H1 (cell line): ENCODE data around the gene DMRT1. TPM values are rescaled to one million over a fixed set of nuclear protein-coding genes. Genes with fewer than 3 reads are reported as not detected.

ENCODE experiments used
- ASH2L ChIP-seq: fragments of 200-600, 300-600 bp; sonication (generic); IDR thresholded peaks from one replicate; pipeline ENCODE4 v1.7.1; 2017; ENCODE audit warnings: low read length
- CHD1 ChIP-seq: IDR thresholded peaks from 2 replicates; pipeline ENCODE4 v1.6.1; 2012; ENCODE audit warnings: low read depth, low read length, improper control_type of control experiment
- CHD2 ChIP-seq: IDR thresholded peaks from 2 replicates; pipeline ENCODE4 v1.6.1; 2012; ENCODE audit warnings: low read length, improper control_type of control experiment
- CHD7 ChIP-seq: fragments of 300-600 bp; sonication (generic); IDR thresholded peaks from 2 replicates; pipeline ENCODE4 v1.7.1; 2012; ENCODE audit warnings: low read length, moderate library complexity, mild to moderate bottlenecking, inconsistent platforms; ENCODE audit not compliant: insufficient replicate concordance
- EGR1 ChIP-seq: IDR thresholded peaks from 2 replicates; pipeline ENCODE4 v1.6.1; 2011; ENCODE audit warnings: low read depth, low read length, borderline replicate concordance
- PHF8 ChIP-seq: fragments of 200-600 bp; sonication (generic); conservative IDR thresholded peaks from 2 replicates; pipeline ENCODE4 v1.7.1; 2012; ENCODE audit warnings: low read depth, mild to moderate bottlenecking, inconsistent platforms, low read length, moderate library complexity
- POLR2A ChIP-seq, 2 experiments: IDR thresholded peaks; 1 replicate in 1 of 2; 2 replicates in 1 of 2; pipeline ENCODE4 v1.6.1; 2011; ENCODE audit warnings: low read depth in 2 of 2, low read length in 2 of 2, mild to moderate bottlenecking in 2 of 2; ENCODE audit errors: control extremely low read depth in 1 of 2
- POLR2AphosphoS5 ChIP-seq: IDR thresholded peaks from 2 replicates; pipeline ENCODE4 v1.6.1; 2011; ENCODE audit warnings: low read depth, low read length
- SAP30 ChIP-seq: fragments of 300-600 bp; sonication (generic); IDR thresholded peaks from 2 replicates; pipeline ENCODE4 v1.7.1; 2012; ENCODE audit warnings: low read length, moderate library complexity, mild to moderate bottlenecking, inconsistent platforms; ENCODE audit not compliant: insufficient read depth, insufficient replicate concordance
- SIRT6 ChIP-seq: IDR thresholded peaks from one replicate; pipeline ENCODE4 v1.7.1; 2012; ENCODE audit warnings: low read length, inconsistent platforms
- SP2 ChIP-seq: IDR thresholded peaks from 2 replicates; pipeline ENCODE4 v1.6.1; 2012; ENCODE audit warnings: mild to moderate bottlenecking, low read length, inconsistent platforms
- polyA plus RNA-seq, 7 experiments: library from polyadenylated mRNA; depleted of rRNA in 3 of 7; stranded (reverse) in 5 of 7; unstranded in 2 of 7; fragments of >200 nt in 5 of 7; fragments of 200-250 nt in 2 of 7; gene quantifications; 1 replicate in 5 of 7; 2 replicates in 1 of 7; 4 replicates in 1 of 7; pipeline versions ENCODE4 v1.2.1 to v1.2.3, GENCODE V29; 2011 to 2013; ENCODE audit warnings: missing spikeins in 2 of 7, mixed read lengths in 2 of 7
- total RNA-seq: library from RNA; stranded (reverse); fragmentation: NEBNext Ultra II Directional; extraction: Animal tissue kit (Norgen Biotek cat#: 25700); gene quantifications from 2 replicates; pipeline ENCODE4 v1.2.1, GENCODE V29; 2021
- TF ChIP-seq, protein P1 (sequence below): IDR thresholded peaks from 2 replicates; pipeline ENCODE4 v1.6.1; 2012; ENCODE audit warnings: low read length, inconsistent platforms

Gene DMRT1
- total and polyA plus RNA-seq, 2 of the 8 experiments (the other 6 are each of a cell fraction or from before 2014, with no cell fraction given) = 0.15 TPM; not detected in 1

GRCh38 chr9:962023-962422 is 120.5 kb downstream of the DMRT1 start (continued):
- TF ChIP-seq CHD7 (no peak), SP2 (no peak), PHF8 (no peak), CHD1 (no peak), SIRT6 (no peak), SAP30 (no peak), CHD2 (no peak), ASH2L (no peak), POLR2A (IDR thresholded peaks at IDR 0.05; ENCODE audit: control extremely low read depth in 1 of 2, low read depth in 2 of 2, low read length in 2 of 2) (no peak), POLR2AphosphoS5 (no peak), EGR1 (no peak)
- TF ChIP-seq, protein P1, sequence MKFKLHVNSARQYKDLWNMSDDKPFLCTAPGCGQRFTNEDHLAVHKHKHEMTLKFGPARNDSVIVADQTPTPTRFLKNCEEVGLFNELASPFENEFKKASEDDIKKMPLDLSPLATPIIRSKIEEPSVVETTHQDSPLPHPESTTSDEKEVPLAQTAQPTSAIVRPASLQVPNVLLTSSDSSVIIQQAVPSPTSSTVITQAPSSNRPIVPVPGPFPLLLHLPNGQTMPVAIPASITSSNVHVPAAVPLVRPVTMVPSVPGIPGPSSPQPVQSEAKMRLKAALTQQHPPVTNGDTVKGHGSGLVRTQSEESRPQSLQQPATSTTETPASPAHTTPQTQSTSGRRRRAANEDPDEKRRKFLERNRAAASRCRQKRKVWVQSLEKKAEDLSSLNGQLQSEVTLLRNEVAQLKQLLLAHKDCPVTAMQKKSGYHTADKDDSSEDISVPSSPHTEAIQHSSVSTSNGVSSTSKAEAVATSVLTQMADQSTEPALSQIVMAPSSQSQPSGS = no peak
- TF ChIP-seq, all 59 proteins: peak for 0
